Cortex of kidney (tissue), 1 donor: ENCODE measurements around the gene STK32C.
"Not testable (repeated sequence)": the region's sequence is repeated elsewhere in the genome, so short reads cannot be mapped to it uniquely, and the experiment has no call there.

Source experiments
- DNase-seq: peaks from one replicate; lab custom pipeline; 2025; lab: John Stamatoyannopoulos, UW

The STK32C gene

GRCh38 chr10:132307823-132308586 lies at the start of gene STK32C:
Gene STK32C (minus strand): TSS chr10:132307950. CDS start chr10:132307833, 117 bp downstream.
- DNase-seq, result no peak

- no peak for DNase-seq
Measured at GRCh38 chr10:132356621-132357195, 49.0 kb upstream of the STK32C start.

DNA sequence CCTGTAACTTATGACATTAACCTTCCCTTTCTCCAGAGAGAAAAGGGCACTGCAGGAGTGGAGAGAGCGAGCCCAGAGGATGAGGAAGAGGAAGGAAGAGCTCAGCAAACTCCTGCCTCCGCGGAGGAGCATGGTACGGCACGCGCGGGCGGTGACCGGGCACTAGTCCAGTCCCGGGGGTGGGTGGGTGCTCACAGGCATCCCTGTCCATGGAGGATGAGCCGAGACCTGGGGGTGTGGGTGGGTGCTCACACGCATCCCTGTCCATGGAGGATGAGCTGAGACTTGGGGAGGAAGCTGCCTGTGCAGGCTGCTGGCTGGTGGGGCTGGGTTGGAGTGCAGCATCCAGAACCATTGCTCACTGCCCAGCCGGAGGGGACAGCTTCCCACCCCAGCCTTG lies 48.0 kb upstream of the STK32C start:
- DNase-seq, result no peak

DNA sequence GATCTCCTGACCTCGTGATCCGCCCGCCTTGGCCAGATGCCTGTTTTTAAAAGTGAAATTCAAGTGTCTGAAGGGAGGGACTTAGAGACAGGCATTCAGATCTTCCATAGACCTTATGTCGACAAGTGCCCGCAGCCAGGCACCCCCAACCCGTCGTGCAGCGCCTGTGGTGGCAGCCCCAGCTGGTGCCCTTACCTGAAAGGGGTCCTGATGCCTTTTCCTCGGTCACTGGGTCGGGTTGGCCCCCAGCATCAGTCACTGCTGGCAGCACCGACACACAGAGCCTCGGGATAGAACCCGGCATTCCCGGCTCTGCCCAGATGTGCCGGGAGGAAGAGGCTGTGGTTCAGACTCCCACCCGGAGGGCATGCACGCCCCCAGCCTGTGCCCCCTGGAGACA lies 47.5 kb upstream of the STK32C start:
- DNase-seq, result no peak

GRCh38 chr10:132354356-132355094 lies 46.8 kb upstream of the STK32C start:
- no peak for DNase-seq

DNA sequence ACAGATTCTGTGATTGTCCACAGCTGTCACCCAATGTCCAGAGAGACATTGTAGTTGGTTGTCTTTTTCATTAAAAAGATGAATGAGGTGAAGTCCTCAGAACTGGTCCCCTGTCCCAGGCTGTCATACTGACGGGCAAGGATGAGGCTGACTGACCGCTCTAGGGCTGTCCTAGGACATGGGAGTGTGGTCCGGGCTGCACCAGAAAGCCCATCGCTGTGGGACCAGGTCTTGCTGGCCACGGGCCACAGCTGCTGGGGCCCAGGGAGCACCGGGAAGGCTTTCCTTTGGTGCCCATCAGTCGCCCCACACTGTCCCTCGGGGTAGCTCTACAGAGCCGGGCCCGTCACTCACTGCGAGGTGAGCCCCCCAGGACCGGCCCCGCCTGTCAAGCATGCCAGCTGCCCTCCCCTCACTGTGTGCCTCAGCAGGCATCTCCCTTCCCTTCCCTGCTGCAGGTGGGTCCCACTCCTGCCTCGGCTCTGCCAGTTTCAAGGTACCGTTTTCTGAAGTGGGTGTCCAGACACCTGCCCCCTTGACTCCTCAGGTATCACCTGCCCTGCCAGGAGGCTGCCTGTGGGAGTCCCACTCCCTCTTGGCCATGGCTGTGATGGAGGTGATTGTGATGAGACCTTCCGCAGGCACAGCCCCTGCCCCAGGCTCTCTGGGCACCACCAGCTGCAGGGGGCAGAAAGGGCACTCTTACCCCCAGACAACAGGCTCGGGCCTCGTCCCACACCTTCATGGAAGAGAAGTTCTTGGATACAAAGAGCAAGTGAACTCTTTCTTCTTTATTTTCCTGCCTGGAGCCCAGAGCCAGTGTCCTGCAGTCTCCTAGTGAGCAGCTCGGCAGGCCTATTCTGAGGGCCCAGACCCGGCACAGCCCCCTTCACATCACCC lies 46.0 kb upstream of the STK32C start:
- DNase-seq, result no peak

DNA sequence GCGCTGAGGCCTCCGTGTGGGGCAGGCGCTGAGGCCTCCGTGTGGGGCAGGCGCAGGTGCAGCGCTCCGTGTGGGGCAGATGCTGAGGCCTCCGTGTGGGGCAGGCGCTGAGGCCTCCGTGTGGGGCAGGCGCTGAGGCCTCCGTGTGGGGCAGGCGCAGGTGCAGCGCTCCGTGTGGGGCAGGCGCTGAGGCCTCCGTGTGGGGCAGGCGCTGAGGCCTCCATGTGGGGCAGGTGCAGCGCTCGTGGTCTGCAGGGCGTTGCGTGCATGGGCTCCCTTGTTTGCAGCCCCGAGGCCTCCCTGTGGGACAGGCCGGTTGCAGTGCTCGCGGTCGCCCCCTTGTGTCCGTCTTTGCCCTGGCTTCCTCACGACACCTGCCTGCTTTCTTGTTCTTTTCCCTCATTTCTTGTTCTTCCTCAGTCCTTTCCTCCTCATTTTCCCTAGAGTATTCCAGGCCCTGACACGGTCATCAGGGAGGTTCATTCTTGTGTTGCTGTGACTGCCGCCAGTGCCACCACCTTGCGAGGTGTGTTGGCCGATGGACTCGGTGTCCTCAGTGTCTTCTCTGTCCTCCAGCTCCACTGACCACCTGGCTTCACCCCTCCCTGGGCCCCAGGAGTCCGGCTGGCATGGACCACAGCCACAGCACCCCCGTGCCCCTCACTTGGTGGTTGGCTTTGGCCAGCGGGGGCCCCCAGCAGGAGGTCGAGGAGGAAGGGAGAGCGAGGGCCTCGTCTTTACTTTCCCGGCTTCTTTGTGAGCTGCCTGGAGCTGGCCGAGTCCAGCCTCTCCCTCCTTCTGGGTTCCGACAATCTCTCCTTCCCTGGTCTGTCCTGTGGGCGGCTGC lies 44.9 kb upstream of the STK32C start:
- not testable (repeated sequence) for DNase-seq

DNA sequence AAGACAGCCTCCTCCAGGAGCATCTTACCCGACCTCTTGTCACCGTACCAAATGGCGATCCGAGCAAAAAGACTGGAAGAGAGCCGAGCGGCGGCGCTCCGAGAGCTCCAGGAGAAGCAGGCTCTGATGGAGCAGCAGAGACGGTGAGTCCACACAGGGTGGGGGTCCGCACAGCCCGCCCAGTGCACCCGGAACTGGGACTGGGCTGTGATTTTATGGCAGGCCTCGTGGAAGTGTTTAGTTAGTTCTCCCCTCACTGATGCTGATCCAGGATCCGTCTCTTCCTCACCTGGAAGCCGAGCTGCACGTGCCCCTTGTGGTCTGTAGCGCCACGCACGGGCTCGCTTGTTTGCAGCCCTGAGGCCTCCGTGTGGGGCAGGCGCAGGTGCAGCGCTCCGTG lies 43.9 kb upstream of the STK32C start:
- DNase-seq, result no peak

DNA sequence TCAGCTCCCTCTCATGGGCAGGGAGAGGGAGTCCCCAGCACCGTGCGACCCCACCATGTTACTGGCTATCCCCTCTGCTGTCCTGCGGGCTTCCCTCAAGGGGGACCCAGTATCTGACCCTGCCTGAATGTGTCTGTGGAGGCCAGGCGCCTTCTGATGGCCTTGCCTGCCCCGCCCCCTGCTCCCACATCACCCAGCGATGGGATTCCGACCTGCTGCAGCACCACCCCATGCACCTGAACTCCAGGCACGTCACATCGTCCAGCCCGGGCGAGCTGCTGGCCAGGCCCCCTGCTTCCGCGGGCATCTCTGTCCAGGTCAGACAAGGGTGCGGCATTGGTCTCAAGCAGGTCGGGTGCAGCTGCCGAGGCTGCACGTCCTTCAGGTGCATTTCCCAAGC lies 43.2 kb upstream of the STK32C start:
- DNase-seq, result no peak

GRCh38 chr10:132350391-132350790 lies 42.6 kb upstream of the STK32C start:
- no peak for DNase-seq

GRCh38 chr10:132349766-132350165 lies 42.0 kb upstream of the STK32C start:
- no peak for DNase-seq

- DNase-seq, result no peak
Measured at GRCh38 chr10:132347931-132348267, 40.1 kb upstream of the STK32C start.

DNA sequence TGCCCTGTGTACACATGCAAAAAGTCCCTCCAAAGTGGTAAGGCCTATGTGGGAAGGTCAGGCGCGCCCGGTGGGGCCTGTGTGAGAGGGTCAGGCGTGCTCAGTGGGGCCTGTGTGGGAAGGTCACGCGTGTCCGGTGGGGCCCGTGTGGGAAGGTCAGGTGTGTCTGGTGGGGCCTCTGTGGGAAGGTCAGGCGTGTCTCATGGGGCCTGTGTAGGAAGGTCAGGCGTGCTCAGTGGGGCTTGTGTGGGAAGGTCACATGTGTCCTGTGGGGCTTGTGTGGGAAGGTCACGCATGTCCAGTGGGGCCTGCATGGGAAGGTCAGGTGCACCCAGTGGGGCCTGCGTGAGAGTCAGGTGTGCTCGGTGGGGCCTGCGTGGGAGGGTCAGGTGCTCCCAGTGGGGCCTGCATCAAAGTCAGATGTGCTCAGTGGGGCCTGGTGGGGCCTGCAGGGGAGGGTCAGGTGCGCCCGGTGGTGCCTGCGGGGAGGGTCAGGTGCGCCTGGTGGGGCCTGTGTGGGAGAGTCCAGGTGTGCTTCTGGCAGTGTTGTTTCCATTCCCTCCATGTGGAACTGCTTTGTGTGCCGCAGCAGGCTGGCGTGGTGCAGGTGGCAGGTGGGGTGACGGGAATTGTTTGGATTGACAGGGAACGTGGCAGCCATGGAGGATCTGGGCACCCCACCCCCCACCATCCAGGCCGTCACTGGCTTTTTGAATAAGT lies 39.6 kb upstream of the STK32C start:
- no peak for DNase-seq

GRCh38 chr10:132346806-132347205 lies 39.1 kb upstream of the STK32C start:
- DNase-seq, result no peak

GRCh38 chr10:132345345-132345744 lies 37.6 kb upstream of the STK32C start:
- no peak for DNase-seq

DNA sequence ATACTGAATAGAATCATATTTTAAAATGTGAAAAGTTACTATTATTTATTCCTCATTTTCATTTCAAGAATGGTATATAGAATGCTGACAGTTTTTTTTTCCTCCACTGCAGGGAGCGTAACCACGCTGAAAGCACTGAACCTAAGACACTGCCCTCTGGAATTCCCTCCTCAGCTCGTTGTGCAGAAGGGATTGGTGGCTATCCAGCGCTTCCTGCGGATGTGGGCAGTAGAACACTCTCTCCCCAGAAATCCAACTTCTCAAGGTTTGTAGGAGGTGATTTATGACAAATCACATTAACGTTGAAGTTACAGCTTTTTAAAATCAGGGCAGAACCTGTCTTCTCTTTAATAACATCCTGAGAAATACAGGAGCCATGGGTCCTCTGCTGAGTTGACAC lies 36.6 kb upstream of the STK32C start:
- DNase-seq, result no peak

GRCh38 chr10:132342553-132342952 lies 34.8 kb upstream of the STK32C start:
- DNase-seq, result no peak

DNA sequence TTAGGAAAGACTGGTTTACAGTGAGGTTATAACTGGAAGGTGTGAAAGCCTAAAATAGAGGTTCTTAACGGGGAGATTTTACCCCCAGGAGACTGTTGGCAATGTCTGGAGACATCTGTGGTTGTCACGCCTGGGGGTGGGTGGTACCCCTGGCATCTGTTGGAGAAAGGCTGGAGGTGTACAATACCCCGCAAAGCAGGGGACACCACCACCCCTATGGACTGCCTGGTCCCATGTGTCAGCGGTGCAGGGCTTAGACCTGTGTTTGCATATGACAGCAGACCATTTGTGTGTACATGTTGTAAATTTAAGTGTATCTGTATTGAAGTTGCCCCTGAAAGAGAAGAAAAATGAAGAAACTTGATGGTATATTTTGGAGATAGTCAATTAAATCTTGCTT lies 34.0 kb upstream of the STK32C start:
- DNase-seq, result no peak

DNA sequence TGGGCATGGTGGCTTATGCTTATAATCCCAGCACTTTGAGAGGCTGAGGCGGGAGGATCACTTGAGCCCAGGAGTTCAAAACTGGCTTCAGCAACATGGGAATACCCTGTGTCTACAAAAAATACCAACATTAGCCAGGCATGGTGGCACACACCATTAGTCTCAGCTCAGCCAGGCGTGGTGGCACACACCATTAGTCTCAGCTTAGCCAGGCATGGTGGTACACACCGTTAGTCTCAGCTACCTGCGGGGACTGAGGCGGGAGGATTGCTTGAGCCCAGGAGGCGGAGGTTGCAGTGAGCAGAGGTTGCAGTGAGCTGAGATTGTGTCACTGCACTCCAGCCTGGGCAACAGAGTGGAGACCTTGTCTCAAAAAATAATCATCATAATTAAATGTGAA lies 33.3 kb upstream of the STK32C start:
- DNase-seq, result no peak

GRCh38 chr10:132339276-132339675 lies 31.5 kb upstream of the STK32C start:
- no peak for DNase-seq

DNA sequence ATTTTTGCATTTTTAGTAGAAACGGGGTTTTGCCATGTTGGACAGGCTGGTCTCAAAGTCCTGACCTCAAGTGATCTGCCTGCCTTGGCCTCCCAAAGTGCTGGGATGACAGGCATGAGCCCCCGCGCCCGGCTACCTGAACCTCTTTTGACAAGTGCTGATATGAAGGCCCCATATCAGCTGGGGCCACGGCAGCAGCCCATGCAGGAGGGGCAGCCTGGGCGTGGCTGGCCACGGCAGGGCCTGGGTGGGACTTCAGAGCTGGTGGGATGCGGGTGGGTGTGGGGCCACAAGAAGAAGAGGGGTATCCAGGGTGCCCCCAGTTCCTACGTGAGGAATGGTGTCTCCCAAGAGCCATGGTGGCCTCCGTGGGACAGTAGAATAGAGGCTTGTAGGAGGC lies 31.1 kb upstream of the STK32C start:
- DNase-seq, result no peak
